Activated CD8-positive, alpha-beta memory T cell treated with anti-CD3 and anti-CD28 coated beads, Interleukin-2, amount 10 ng/mL, durations not matched to agents 7 days and 5 days (primary cell): ENCODE measurements around the gene CD93. TPM values are rescaled to one million over a fixed set of nuclear protein-coding genes. Genes with fewer than 3 reads are reported as not detected.

Experiments used
- ATAC-seq: fragments of 150-1000 bp; cut with Tn5 transposase; one replicate; pipeline ENCODE4 v1.10.0; 2021; ENCODE audit warnings: moderate library complexity
- CTCF ChIA-PET: fragments of 350-600 bp; sonication (Branson Sonifier 250); formaldehyde crosslinking; loops from one replicate; lab custom pipeline; 2021; ENCODE audit warnings: antibody characterized with exemption; lab: Charles Lee
- DNase-seq: peaks from one replicate; pipeline ENCODE4 v3.0.0-alpha.2; 2020
- H3K27ac Mint-ChIP-seq: one replicate; pipeline ENCODE4 v1.8.0; 2021; ENCODE audit warnings: mild to moderate bottlenecking, mixed read lengths
- H3K27me3 Mint-ChIP-seq: one replicate; pipeline ENCODE4 v1.8.0; 2021; ENCODE audit warnings: mixed read lengths
- H3K36me3 Mint-ChIP-seq: one replicate; pipeline ENCODE4 v1.8.0; 2021; ENCODE audit warnings: mild to moderate bottlenecking, mixed read lengths
- H3K4me1 Mint-ChIP-seq: one replicate; pipeline ENCODE4 v1.8.0; 2021; ENCODE audit warnings: mixed read lengths
- H3K4me3 Mint-ChIP-seq: one replicate; pipeline ENCODE4 v1.8.0; 2021; ENCODE audit warnings: mild to moderate bottlenecking, moderate library complexity, mixed read lengths
- H3K9me3 Mint-ChIP-seq: one replicate; pipeline ENCODE4 v1.8.0; 2022; ENCODE audit warnings: low read depth, mixed read lengths
- total RNA-seq, 2 experiments: library from RNA; stranded (reverse); gene quantifications; one replicate each; pipeline ENCODE4 v1.2.3, GENCODE V29; 2021

The CD93 gene
- total RNA-seq, 2 experiments from 2014 or later, result 0.54 to 1.6 TPM

GRCh38 chr20:23049201-23050075 is 36.7 kb downstream of the CD93 start, which contains the start of gene THBD:
Gene THBD, minus strand, starts transcription at chr20:23049672. Its CDS starts 168 bp downstream, at chr20:23049504.
- H3K4me3 Mint-ChIP-seq, result no peak within 1 kb of the TSS
- peak; percentile 46 for ATAC-seq
- no peaks in the 10 kb centered on the region for H3K9me3 Mint-ChIP-seq
- peaks cover 10% of the 10 kb centered on the region for H3K4me1 Mint-ChIP-seq
- H3K36me3 Mint-ChIP-seq, result peaks cover 2% of the 10 kb centered on the region
- no peak within 1 kb of the TSS for H3K27ac Mint-ChIP-seq
- CTCF ChIA-PET, result interaction anchor here (1.0 to 2.3 kb wide), 4 partner anchors 37 to 292 kb away, joined by 3 to 8 read pairs (median 5); partner anchors contain the start of gene CD93
- no peak for DNase-seq
- H3K27me3 Mint-ChIP-seq, result peaks cover 67% of the 10 kb centered on the region

GRCh38 chr20:23048283-23049200 is 37.6 kb downstream of the CD93 start:
- Mint-ChIP-seq H3K27me3 (peaks cover 74% of the 10 kb centered on the region), H3K4me3 (no peak overlapping the region), H3K4me1 (peaks cover 10% of the 10 kb centered on the region), H3K36me3 (peaks cover 2% of the 10 kb centered on the region), H3K27ac (no peak overlapping the region), H3K9me3 (no peaks in the 10 kb centered on the region)
- DNase-seq, result no peak
- CTCF ChIA-PET, result interaction anchor here (1.0 kb wide), 1 partner anchor 99 kb away, joined by 3 read pairs; no protein-coding TSS in a partner anchor
- peak; percentile 62 for ATAC-seq

- no peak overlapping the region for H3K4me3 Mint-ChIP-seq
- CTCF ChIA-PET, result no interaction called here
- peaks cover 71% of the 10 kb centered on the region for H3K27me3 Mint-ChIP-seq
- H3K27ac Mint-ChIP-seq, result no peak overlapping the region
- H3K36me3 Mint-ChIP-seq, result peaks cover 2% of the 10 kb centered on the region
- peaks cover 10% of the 10 kb centered on the region for H3K4me1 Mint-ChIP-seq
- H3K9me3 Mint-ChIP-seq, result no peaks in the 10 kb centered on the region
- no peak for DNase-seq
- ATAC-seq, result no peak
These were observed 38.3 kb downstream of the CD93 start for GRCh38 chr20:23047738-23048214.

GRCh38 chr20:23047001-23047737 is 39.0 kb downstream of the CD93 start:
- Mint-ChIP-seq H3K27ac (no peak overlapping the region), H3K4me1 (peaks cover 10% of the 10 kb centered on the region), H3K36me3 (peaks cover 2% of the 10 kb centered on the region), H3K9me3 (no peaks in the 10 kb centered on the region), H3K27me3 (peaks cover 65% of the 10 kb centered on the region), H3K4me3 (no peak overlapping the region)
- no peak for DNase-seq
- CTCF ChIA-PET, result no interaction called here
- ATAC-seq, result no peak

GRCh38 chr20:23046431-23046830 is 39.7 kb downstream of the CD93 start:
- H3K4me3 Mint-ChIP-seq, result no peak overlapping the region
- DNase-seq (no peak), ATAC-seq (no peak)
- H3K4me1 Mint-ChIP-seq, result peaks cover 9% of the 10 kb centered on the region
- H3K9me3 Mint-ChIP-seq, result no peaks in the 10 kb centered on the region
- peaks cover 2% of the 10 kb centered on the region for H3K36me3 Mint-ChIP-seq
- peaks cover 58% of the 10 kb centered on the region for H3K27me3 Mint-ChIP-seq
- CTCF ChIA-PET, result no interaction called here
- no peak overlapping the region for H3K27ac Mint-ChIP-seq

GRCh38 chr20:23043376-23043775 is 42.7 kb downstream of the CD93 start:
- Mint-ChIP-seq H3K4me3 (no peak overlapping the region), H3K4me1 (peaks cover 2% of the 10 kb centered on the region), H3K27ac (no peak overlapping the region), H3K9me3 (no peaks in the 10 kb centered on the region), H3K36me3 (peaks cover 2% of the 10 kb centered on the region), H3K27me3 (peaks cover 37% of the 10 kb centered on the region)
- ATAC-seq, result no peak
- CTCF ChIA-PET, result interaction anchor here (1.2 kb wide), 1 partner anchor 8 kb away, joined by 4 read pairs; no protein-coding TSS in a partner anchor
- no peak for DNase-seq

GRCh38 chr20:23042270-23042669 is 43.9 kb downstream of the CD93 start:
- Mint-ChIP-seq H3K4me1 (no peaks in the 10 kb centered on the region), H3K4me3 (no peak overlapping the region), H3K36me3 (peaks cover 2% of the 10 kb centered on the region), H3K27ac (no peak overlapping the region), H3K27me3 (peaks cover 28% of the 10 kb centered on the region), H3K9me3 (no peaks in the 10 kb centered on the region)
- CTCF ChIA-PET, result interaction anchor here (1.2 kb wide), 1 partner anchor 9 kb away, joined by 4 read pairs; no protein-coding TSS in a partner anchor
- DNase-seq, result no peak
- no peak for ATAC-seq

GRCh38 chr20:23039885-23040508 is 46.1 kb downstream of the CD93 start:
- Mint-ChIP-seq H3K4me1 (no peaks in the 10 kb centered on the region), H3K36me3 (no peaks in the 10 kb centered on the region), H3K27ac (no peak overlapping the region), H3K4me3 (no peak overlapping the region), H3K27me3 (peaks cover 12% of the 10 kb centered on the region), H3K9me3 (no peaks in the 10 kb centered on the region)
- ATAC-seq, result no peak
- CTCF ChIA-PET, result no interaction called here
- DNase-seq, result no peak

GRCh38 chr20:23039136-23039875 is 46.8 kb downstream of the CD93 start:
- ATAC-seq (no peak), DNase-seq (no peak)
- Mint-ChIP-seq H3K27ac (no peak overlapping the region), H3K4me1 (no peaks in the 10 kb centered on the region), H3K27me3 (peaks cover 11% of the 10 kb centered on the region), H3K9me3 (no peaks in the 10 kb centered on the region), H3K4me3 (no peak overlapping the region), H3K36me3 (no peaks in the 10 kb centered on the region)
- CTCF ChIA-PET, result no interaction called here

- CTCF ChIA-PET, result no interaction called here
- no peak overlapping the region for H3K4me3 Mint-ChIP-seq
- DNase-seq (no peak), ATAC-seq (no peak)
- H3K36me3 Mint-ChIP-seq, result no peaks in the 10 kb centered on the region
- H3K9me3 Mint-ChIP-seq, result no peaks in the 10 kb centered on the region
- H3K4me1 Mint-ChIP-seq, result no peaks in the 10 kb centered on the region
- H3K27me3 Mint-ChIP-seq, result peaks cover 8% of the 10 kb centered on the region
- H3K27ac Mint-ChIP-seq, result no peak overlapping the region
These were observed 49.1 kb downstream of the CD93 start for GRCh38 chr20:23037017-23037481.

- no peak overlapping the region for H3K27ac Mint-ChIP-seq
- CTCF ChIA-PET, result no interaction called here
- no peak overlapping the region for H3K4me3 Mint-ChIP-seq
- no peaks in the 10 kb centered on the region for H3K36me3 Mint-ChIP-seq
- H3K4me1 Mint-ChIP-seq, result no peaks in the 10 kb centered on the region
- DNase-seq (no peak), ATAC-seq (no peak)
- H3K9me3 Mint-ChIP-seq, result no peaks in the 10 kb centered on the region
- H3K27me3 Mint-ChIP-seq, result peaks cover 8% of the 10 kb centered on the region
These were observed 49.8 kb downstream of the CD93 start for GRCh38 chr20:23036371-23036770.

GRCh38 chr20:23035731-23036130 is 50.4 kb downstream of the CD93 start:
- no peaks in the 10 kb centered on the region for H3K4me1 Mint-ChIP-seq
- CTCF ChIA-PET, result no interaction called here
- peaks cover 8% of the 10 kb centered on the region for H3K27me3 Mint-ChIP-seq
- no peak for DNase-seq
- H3K9me3 Mint-ChIP-seq, result no peaks in the 10 kb centered on the region
- H3K27ac Mint-ChIP-seq, result no peak overlapping the region
- ATAC-seq, result no peak
- no peaks in the 10 kb centered on the region for H3K36me3 Mint-ChIP-seq
- no peak overlapping the region for H3K4me3 Mint-ChIP-seq
